HG03103 (cell line): ENCODE measurements around the gene AVPR1A.

Experiments used
- ATAC-seq: cut with Tn5 transposase; IDR thresholded peaks from one replicate; pipeline ENCODE4 v1.9.1; 2021; ENCODE audit warnings: low read depth; ENCODE audit not compliant: unreplicated experiment

The AVPR1A gene

DNA sequence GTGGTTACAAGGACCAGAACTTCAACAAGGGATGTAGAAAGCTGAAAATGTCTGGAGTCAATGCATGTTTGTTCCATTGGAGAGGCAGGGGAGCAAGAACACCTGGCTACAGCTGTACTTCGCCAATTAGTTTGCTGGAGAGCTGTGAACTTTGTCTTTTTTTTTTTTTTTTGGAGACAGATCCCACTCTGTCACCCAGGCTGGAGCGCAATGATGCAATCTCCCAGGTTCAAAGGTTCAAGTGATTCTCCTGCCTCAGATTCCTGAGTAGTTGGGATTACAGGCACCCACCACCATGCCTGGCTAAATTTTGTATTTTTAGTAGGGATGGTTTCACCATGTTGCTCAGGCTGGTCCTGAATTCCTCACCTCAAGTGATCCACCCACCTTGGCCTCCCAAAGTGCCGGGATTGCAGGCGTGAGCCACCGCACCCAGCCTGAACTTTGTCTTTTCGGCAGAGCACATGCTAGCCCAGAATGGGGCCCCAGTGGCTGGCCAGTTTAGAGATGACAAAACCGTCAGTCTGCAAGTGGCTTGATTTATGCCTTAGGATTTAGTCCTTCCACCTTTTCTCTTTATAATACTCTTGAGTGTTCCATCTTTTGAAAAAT lies 55.5 kb downstream of the AVPR1A start:
- no peak for ATAC-seq

DNA sequence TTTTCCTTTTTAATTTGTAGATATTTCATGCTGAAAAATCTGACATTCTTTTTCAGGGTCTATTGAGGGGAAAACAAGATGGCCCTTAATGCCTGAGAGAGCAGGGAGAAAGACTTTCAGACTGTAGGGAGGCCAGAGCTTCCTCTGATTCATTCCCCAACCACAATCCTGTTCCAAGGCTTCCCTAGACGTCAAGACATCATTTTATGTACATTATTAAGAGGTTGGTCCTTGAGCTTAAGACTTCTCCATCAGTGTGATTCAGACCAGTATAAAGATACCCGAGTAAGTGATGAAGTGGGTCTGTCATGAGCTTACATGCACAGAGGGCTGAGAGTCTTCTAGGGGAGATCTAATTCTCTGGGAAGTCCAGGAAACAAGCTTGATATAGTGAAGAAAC lies 57.3 kb downstream of the AVPR1A start:
- ATAC-seq, result no peak

DNA sequence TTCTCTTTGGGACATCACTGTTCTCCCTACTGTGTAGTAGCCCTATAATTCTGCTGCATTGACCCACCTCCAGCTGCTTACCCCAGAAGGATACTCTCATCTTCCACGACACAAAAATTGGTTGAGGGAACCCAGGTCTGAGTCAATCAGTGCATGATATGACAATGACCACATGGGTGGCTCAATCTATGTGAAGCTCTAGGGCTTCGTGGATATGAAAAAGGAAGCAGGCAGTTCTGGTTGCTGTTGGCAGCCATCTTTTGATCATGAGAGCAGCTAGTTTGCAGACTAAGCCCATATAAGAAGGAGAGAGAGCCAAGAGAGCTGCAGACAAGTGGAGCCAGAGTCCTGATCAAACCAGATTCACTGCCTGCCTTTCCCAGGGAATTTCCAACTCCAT lies 57.9 kb downstream of the AVPR1A start:
- ATAC-seq, result no peak
